Measurements from ENCODE around the gene MRM1. TPM values are rescaled to one million over a fixed set of nuclear protein-coding genes. Genes with fewer than 3 reads are reported as not detected.

MRM1 gene
- total RNA-seq, 1 experiment from 2014 or later = 16.5 TPM

- ChIA-PET CTCF (interaction anchor here (0.7 to 2.4 kb wide), 15 partner anchors 8 to 545 kb away, joined by 3 to 17 read pairs (median 6); partner anchors contain the start of genes LHX1 and MRM1), POLR2A (no interaction called here)
- no peaks in the 10 kb centered on the region for H3K36me3 Mint-ChIP-seq
- peaks cover 23% of the 10 kb centered on the region for H3K27me3 Mint-ChIP-seq (ENCODE audit: low read depth)
- no peak for TF ChIP-seq SP1 (CRISPR knock-in tag; conservative IDR thresholded peaks at IDR 0.05)
- TF ChIP-seq USF2 (CRISPR knock-in tag; IDR thresholded peaks at IDR 0.05) = 0 out of 2 replicates have a peak, but pooled peaks have one; percentile 7
- no peak overlapping the region for H3K27ac Mint-ChIP-seq
- H3K9me3 Mint-ChIP-seq = no peaks in the 10 kb centered on the region
- ATAC-seq = no peak
- no peak overlapping the region for H3K4me3 Mint-ChIP-seq
- DNase-seq (ENCODE audit: low spot score) = no peak
- peaks cover 35% of the 10 kb centered on the region for H3K4me1 Mint-ChIP-seq
Observed at GRCh38 chr17:36629970-36630502, 28.7 kb downstream of the MRM1 start.

- ChIA-PET POLR2A (no interaction called here), CTCF (interaction anchor here (1.1 to 2.4 kb wide), 3 partner anchors 19 to 416 kb away, joined by 3 to 16 read pairs (median 4); no protein-coding TSS in a partner anchor)
- no peaks in the 10 kb centered on the region for H3K9me3 Mint-ChIP-seq
- DNase-seq (ENCODE audit: low spot score) (no peak), ATAC-seq (no peak)
- peaks cover 34% of the 10 kb centered on the region for H3K4me1 Mint-ChIP-seq
- no peak overlapping the region for H3K4me3 Mint-ChIP-seq
- peaks cover 25% of the 10 kb centered on the region for H3K27me3 Mint-ChIP-seq (ENCODE audit: low read depth)
- no peak overlapping the region for H3K27ac Mint-ChIP-seq
- no peak for TF ChIP-seq EMX1 (CRISPR knock-in tag; IDR thresholded peaks at IDR 0.05)
- no peak for TF ChIP-seq SMAD4 (CRISPR knock-in tag; IDR thresholded peaks at IDR 0.05)
- no peak for TF ChIP-seq ZNF423 (CRISPR knock-in tag; IDR thresholded peaks at IDR 0.05)
- TF ChIP-seq JUN (CRISPR knock-in tag; IDR thresholded peaks at IDR 0.05) = no peak
- TF ChIP-seq CREB1 (CRISPR knock-in tag; IDR thresholded peaks at IDR 0.05) = no peak
- TF ChIP-seq ZNF219 (CRISPR knock-in tag; IDR thresholded peaks at IDR 0.05; ENCODE audit: borderline replicate concordance) = no peak
- TF ChIP-seq AR (CRISPR knock-in tag; IDR thresholded peaks at IDR 0.05) = no peak
- no peak for TF ChIP-seq MXD4 (CRISPR knock-in tag; IDR thresholded peaks at IDR 0.05; ENCODE audit: borderline replicate concordance)
- TF ChIP-seq CDX4 (CRISPR knock-in tag; IDR thresholded peaks at IDR 0.05; ENCODE audit: borderline replicate concordance) = no peak
- no peak for TF ChIP-seq ZNF671 (CRISPR knock-in tag; IDR thresholded peaks at IDR 0.05)
- TF ChIP-seq E2F4 (CRISPR knock-in tag; IDR thresholded peaks at IDR 0.05; ENCODE audit: borderline replicate concordance, low read depth) = no peak
- TF ChIP-seq TCF7 (CRISPR knock-in tag; IDR thresholded peaks at IDR 0.05; ENCODE audit: low read depth) = no peak
- TF ChIP-seq ELF4 (CRISPR knock-in tag; IDR thresholded peaks at IDR 0.05; ENCODE audit: low read depth) = no peak
- TF ChIP-seq FOXP1 (CRISPR knock-in tag; IDR thresholded peaks at IDR 0.05; ENCODE audit: borderline replicate concordance) = no peak
- no peaks in the 10 kb centered on the region for H3K36me3 Mint-ChIP-seq
Observed at GRCh38 chr17:36631022-36631421, 29.6 kb downstream of the MRM1 start.

Measured in WTC11 (cell line).